ENCODE data around the gene TDRD10.

TDRD10 gene

DNA sequence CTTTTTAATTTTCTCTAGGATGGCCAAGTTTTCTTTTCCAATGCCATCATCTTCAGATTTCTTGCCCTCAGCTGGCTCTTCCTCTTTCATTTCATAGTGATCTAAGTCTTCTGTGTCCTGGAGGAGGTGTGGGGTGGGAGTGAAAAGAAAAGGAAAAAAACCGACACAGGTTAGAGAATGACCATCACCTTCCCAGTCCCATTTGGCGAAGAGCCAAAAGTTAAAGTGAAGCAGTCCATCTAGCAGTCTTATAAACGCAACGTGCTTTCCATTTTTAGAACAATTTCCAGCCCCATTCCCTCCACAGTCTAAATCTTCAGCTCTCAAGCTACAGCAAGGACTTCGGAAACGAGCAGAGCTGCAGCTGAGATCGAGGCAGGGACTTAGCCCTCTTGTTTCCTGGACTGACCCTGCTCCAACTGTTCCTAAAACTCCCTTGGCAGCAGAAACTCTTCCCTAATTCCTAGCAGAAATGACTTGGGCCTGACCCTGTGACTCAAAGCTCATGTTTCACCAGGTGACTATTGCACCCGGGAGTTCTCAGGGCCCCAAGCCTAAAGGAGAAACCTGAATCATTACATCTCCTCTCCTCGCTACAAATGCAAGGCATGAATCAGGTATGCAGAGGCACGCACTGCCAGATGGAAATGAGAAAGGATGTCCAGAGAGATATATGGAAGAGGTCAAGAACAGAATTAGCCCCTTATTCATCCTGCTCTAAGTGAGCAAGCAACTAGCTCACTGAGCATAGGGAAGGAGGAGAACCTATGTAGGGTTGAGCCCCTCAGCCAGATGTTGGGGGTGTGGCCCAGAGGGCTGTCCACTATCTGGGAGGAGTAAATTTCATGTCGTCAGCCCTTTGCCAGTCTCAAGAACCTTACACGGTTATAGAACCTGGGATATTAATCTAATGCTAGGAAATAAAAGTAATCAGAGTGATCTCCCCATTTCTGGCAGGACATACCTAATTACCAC is 51.3 kb downstream of the TDRD10 start:
- DNase-seq (ENCODE audit: low spot score): no peak

- no peak for DNase-seq (ENCODE audit: low spot score)
Measured at GRCh38 chr1:154556422-154556821, 54.4 kb downstream of the TDRD10 start.

DNA sequence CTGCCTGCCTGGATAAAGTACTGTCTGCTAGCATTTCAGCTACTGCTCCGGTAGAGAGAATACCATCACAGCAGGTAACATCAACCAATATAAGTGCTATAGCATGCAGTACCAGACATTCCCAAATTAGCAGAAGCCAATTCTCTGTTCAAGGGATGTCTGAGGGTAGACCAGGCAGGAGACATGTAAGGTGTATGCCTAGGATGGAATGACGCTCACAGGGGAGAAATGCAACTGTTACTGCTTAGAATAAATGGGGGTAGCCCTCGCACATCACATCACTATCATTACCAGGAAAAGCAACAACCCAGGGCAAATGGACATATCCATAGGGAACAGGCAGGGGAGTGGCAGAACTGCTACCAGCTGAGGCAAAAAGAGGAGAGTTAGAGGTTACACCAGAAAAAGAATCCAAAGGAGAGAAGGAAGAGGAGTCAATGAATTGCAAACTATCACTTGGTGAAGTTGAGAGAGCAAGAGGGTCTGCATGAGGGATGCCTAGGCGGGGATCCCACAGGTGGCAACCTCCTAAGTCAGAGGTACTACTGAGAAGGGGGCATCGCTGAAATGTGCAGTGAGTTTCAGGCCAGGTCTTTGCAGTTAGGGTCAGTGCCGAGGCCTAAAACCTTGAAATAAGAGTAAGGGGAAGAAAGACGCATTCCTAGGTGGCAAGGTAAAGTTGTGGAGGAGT is 55.4 kb downstream of the TDRD10 start:
- no peak for DNase-seq (ENCODE audit: low spot score)

DNA sequence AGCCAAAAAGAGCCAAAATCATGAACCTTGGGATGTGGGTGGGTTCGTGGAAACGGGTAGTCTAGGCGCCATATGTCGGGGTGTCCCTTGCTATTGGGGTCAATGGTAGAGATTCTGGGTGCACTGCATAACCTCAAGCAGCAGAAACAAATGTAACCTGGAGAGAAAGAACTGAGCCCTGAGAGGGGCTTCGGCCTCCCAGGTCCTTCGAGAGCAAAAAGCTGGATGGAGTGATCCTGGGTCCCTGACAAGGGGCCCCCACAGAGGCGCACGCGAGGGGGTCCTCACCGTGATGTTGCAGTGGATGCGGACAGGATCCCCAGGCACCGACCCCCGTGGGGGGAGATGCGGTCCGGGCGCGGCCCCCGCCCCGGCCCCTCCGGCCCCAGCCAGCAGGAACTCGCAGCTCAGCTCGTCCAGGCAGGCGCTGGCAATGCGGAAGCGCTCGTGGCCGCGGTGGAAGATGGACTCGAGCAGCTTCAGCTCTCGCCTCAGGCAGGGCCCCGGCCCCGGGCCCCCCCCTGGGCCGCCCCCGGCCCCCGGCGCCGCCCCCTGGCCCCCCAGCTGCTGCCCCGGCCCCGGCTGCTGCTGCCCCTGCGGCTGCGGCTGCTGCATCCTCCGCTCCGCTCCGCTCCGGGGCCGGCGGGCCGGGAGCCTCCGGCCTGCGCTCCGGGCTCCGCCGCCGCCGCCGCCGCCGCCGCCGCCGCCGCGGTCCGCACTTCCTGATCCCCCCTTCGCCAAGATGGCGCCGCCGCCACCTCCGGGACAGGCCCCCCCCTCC is 56.1 kb downstream of the TDRD10 start, which contains the start of gene UBE2Q1:
Gene UBE2Q1 (minus strand): TSS at position 724 of the 781 bp plus-strand sequence. CDS start 109 bp downstream, at position 615.
- DNase-seq (ENCODE audit: low spot score): no peak

DNA sequence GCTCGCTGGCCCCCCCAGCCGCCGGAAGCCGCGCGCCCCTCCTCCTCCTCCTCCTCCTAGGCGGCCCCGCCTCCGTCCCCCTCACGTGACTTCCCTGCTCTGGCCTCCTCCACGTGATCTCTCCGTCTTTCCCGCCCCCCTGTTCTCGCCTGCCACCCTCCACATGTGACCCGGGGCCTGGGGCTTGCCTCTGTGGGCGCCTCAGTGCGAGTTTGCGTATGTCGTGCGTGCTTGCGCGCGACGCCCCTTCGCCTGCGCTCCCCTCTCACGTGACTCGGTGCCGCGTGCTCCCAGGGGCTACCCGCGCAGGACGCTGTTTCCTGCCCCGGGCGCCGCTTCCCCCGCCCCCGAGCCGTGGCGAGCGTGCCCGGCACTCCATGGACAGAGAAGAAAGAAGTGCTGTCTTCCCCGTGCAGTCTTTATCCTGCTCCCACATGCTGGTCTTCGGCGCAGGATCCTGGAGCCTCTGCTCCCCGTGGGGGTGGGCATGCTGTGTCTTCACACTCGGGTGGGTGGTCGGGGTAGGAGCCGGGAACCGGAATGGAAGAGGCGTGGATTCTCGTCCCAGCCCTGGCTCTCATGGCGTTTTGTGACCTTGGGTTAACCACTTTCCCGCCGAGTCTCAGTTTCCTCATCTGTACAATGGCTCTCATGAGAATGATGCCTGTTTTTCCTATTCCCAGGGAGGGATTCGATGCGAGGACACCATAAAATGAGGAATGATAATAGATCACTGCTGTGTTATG is 56.9 kb downstream of the TDRD10 start:
- peak; percentile 98 for DNase-seq (ENCODE audit: low spot score)

GRCh38 chr1:154559466-154560044 is 57.5 kb downstream of the TDRD10 start:
- peak; percentile 97 for DNase-seq (ENCODE audit: low spot score)

GRCh38 chr1:154565876-154566275 is 63.9 kb downstream of the TDRD10 start:
- no peak for DNase-seq (ENCODE audit: low spot score)

DNA sequence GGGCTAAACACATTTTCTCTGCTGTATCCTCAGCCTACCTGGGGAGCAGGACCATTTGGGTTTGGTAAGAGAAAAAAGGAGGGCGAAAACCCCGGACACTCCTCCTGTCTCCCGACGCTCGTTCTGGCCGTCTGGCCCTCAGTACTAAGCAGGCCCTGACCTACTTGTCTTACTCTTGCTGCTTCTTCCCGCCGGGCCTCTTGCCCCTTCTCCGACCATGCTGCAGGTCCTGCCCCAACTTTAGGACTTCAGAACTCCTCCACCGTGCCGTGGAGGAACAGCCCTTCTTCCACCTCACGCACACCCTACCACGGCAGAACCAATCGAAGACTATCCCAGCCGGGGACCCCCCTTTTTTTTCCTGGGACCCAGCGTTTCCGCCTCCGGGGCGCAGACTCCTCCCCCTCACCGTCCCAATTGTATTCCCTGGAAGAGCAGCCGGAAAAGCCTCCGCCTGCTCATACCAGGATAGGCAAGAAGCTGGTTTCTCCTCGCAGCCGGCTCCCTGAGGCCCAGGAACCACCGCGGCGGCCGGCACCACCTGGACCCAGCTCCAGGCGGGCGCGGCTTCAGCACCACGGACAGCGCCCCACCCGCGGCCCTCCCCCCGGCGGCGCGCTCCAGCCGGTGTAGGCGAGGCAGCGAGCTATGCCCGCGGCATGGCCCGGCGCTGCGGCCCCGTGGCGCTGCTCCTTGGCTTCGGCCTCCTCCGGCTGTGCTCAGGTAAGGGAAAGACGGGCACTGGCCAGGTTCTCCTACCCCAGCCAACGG is 65.6 kb downstream of the TDRD10 start, which contains the start of gene CHRNB2:
Gene CHRNB2 (plus strand): TSS at position 393 of the 771 bp plus-strand sequence. CDS start 267 bp downstream, at position 660.
- no peak for DNase-seq (ENCODE audit: low spot score)

DNA sequence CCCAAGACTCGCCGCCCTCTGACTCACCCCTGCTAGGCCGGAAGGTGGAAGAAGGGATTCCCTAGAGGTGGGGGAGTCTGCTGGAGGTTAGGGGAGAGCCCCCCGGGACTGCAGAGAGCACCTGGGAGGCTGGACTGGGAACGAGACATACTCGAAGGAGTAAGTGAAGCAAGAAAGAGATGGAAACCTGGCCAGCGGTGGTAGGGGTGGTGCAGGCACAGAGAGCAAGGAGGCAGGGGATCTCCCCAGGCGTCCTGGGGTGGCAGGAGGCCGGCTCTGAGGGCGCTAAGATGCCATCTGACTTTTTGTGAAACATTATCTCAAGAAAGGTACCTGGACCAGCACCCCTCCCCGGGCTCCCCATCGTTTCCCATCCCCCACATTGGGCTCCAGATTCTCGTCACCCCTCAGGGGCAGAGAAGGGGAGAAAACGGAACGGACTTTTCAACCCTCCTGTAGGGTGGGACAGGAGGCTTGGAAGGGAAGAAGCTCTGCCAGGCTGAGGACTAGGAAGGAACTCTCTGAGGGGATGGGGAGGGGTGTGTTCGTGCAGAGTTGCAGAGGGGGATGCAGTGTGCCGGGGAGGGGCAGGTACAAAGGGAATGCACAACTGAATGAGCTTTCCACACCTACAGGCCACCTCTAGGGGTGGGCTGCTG is 66.3 kb downstream of the TDRD10 start:
- DNase-seq (ENCODE audit: low spot score): no peak

GRCh38 chr1:154571244-154571963 is 69.4 kb downstream of the TDRD10 start:
- no peak for DNase-seq (ENCODE audit: low spot score)

- DNase-seq (ENCODE audit: low spot score): no peak
Measured at GRCh38 chr1:154571964-154572288, 69.9 kb downstream of the TDRD10 start.

- DNase-seq (ENCODE audit: low spot score): no peak
Measured at GRCh38 chr1:154572468-154573167, 70.6 kb downstream of the TDRD10 start.

- DNase-seq (ENCODE audit: low spot score): no peak
Measured at GRCh38 chr1:154573168-154573510, 71.1 kb downstream of the TDRD10 start.

- no peak for DNase-seq (ENCODE audit: low spot score)
Measured at GRCh38 chr1:154574716-154575115, 72.7 kb downstream of the TDRD10 start.

DNA sequence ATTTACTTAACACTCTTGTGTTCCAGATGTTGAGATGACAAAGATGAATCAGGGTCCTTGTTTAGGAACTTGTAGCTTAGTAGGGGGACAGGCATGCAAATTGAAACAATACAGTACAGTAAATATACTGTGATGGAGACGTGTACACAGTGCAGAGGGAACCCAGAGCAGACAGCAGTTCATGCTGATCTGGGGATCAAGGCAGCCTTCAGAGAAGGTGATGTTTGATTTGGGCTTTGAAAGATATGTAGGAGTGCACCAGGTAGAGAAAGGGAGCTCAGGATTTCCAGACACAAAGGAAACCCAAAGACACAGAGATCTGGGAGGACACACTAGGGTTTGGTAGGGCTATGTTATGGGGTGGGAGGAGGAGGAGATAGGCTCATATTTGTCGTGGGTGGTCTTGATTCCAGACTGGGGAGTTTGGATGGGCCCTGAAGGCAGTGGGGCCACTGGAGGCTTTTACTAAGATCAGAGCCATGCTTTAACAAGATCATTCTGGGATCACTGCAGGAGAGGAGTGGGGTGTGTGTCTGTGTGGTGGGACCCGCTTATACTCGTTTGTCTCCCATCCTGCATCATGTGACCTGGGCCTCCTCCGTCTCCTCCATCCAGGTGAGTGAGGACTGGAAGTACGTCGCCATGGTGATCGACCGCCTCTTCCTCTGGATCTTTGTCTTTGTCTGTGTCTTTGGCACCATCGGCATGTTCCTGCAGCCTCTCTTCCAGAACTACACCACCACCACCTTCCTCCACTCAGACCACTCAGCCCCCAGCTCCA is 73.3 kb downstream of the TDRD10 start:
- DNase-seq (ENCODE audit: low spot score): no peak

GRCh38 chr1:154575951-154576566 is 74.0 kb downstream of the TDRD10 start:
- no peak for DNase-seq (ENCODE audit: low spot score)

DNA sequence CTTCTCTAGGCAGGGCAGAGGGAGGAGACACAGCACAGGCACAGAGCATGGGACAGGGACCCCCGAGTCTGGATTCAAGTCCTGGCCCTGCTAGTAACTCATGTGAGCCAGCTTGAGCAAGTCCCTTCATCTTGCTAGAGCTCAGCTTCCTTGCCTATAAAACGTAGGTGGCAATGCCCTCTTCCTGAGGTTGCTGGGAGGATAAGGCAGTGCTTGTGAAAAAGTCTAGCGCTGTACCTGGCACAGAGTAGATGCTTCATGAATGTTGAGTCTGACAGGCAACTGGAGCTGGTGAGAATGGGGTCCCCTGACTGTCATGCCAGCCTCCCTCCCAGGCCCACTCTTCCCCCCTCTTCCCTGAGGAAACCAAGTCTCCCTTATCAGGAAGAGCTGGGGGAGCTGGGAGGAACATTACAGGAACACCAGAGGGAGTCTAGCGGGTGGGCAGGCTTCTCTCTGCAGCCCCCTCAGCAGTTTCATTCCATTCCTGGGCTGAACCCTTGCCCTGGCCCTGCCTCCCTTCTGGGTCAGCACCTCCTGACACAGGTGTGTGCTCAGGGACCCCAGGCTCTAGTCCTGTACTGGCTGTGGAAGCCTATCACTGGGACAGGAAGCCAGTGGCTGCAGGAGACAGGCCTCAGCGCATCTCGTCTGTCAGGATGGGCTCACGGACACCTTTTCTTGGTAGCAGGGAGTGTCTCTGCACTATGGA is 75.5 kb downstream of the TDRD10 start:
- no peak for DNase-seq (ENCODE audit: low spot score)
